ENCODE measurements around the gene MRTFA. TPM values are rescaled to one million over a fixed set of nuclear protein-coding genes. Genes with fewer than 3 reads are reported as not detected.
"Not testable (repeated sequence)": the region's sequence is repeated elsewhere in the genome, so short reads cannot be mapped to it uniquely, and the experiment has no call there.

Gene MRTFA
- total and polyA plus RNA-seq, 2 donors, result 22.3 to 37.6 TPM

GRCh38 chr22:40628354-40629042 lies 8.0 kb downstream of the MRTFA start:
- Histone ChIP-seq H3K36me3 (ENCODE audit: insufficient read depth) (no peaks in the 10 kb centered on the region), H3K27ac (ENCODE audit: low read depth) (no peak overlapping the region), H3K4me1 (ENCODE audit: insufficient read depth) (no peaks in the 10 kb centered on the region), H3K4me3 (ENCODE audit: low read depth, low read length) (no peak overlapping the region)
- 89% methylated on average over 3 of the region's 3 CpGs for WGBS
- no peak for DNase-seq (ENCODE audit: extremely low spot score)

- no peaks in the 10 kb centered on the region for H3K4me1 ChIP-seq (ENCODE audit: insufficient read depth)
- 88% methylated on average over 5 of the region's 5 CpGs for WGBS
- DNase-seq (ENCODE audit: extremely low spot score), result no peak
- no peak overlapping the region for H3K4me3 ChIP-seq (ENCODE audit: low read depth, low read length)
- no peaks in the 10 kb centered on the region for H3K36me3 ChIP-seq (ENCODE audit: insufficient read depth)
- no peak overlapping the region for H3K27ac ChIP-seq (ENCODE audit: low read depth)
These were observed 8.9 kb downstream of the MRTFA start for GRCh38 chr22:40627612-40628011.

GRCh38 chr22:40626851-40627250 lies 9.7 kb downstream of the MRTFA start:
- WGBS, result 76% methylated on average over 2 of the region's 2 CpGs
- no peaks in the 10 kb centered on the region for H3K36me3 ChIP-seq (ENCODE audit: insufficient read depth)
- DNase-seq (ENCODE audit: extremely low spot score), result no peak
- no peak overlapping the region for H3K27ac ChIP-seq (ENCODE audit: low read depth)
- H3K4me3 ChIP-seq (ENCODE audit: low read depth, low read length), result no peak overlapping the region
- no peaks in the 10 kb centered on the region for H3K4me1 ChIP-seq (ENCODE audit: insufficient read depth)

GRCh38 chr22:40625794-40626193 lies 10.7 kb downstream of the MRTFA start:
- DNase-seq (ENCODE audit: extremely low spot score); H3K27ac ChIP-seq (ENCODE audit: low read depth); H3K36me3 ChIP-seq (ENCODE audit: insufficient read depth); H3K4me3 ChIP-seq (ENCODE audit: low read depth, low read length); H3K4me1 ChIP-seq (ENCODE audit: insufficient read depth): not testable (repeated sequence)
- 98% methylated on average over 3 of the region's 3 CpGs for WGBS

GRCh38 chr22:40625281-40625680 lies 11.2 kb downstream of the MRTFA start:
- WGBS, result 98% methylated on average over 3 of the region's 3 CpGs
- not testable (repeated sequence) for H3K27ac ChIP-seq (ENCODE audit: low read depth); H3K4me3 ChIP-seq (ENCODE audit: low read depth, low read length); H3K36me3 ChIP-seq (ENCODE audit: insufficient read depth); DNase-seq (ENCODE audit: extremely low spot score); H3K4me1 ChIP-seq (ENCODE audit: insufficient read depth)

- no peak overlapping the region for H3K27ac ChIP-seq (ENCODE audit: low read depth)
- no peak overlapping the region for H3K4me3 ChIP-seq (ENCODE audit: low read depth, low read length)
- no peaks in the 10 kb centered on the region for H3K36me3 ChIP-seq (ENCODE audit: insufficient read depth)
- WGBS, result 85% methylated on average over 1 of the region's 1 CpG
- DNase-seq (ENCODE audit: extremely low spot score), result no peak
- no peaks in the 10 kb centered on the region for H3K4me1 ChIP-seq (ENCODE audit: insufficient read depth)
These were observed 11.7 kb downstream of the MRTFA start for GRCh38 chr22:40624770-40625169.

- no peak overlapping the region for H3K4me3 ChIP-seq (ENCODE audit: low read depth, low read length)
- no peak overlapping the region for H3K27ac ChIP-seq (ENCODE audit: low read depth)
- no peak for DNase-seq (ENCODE audit: extremely low spot score)
- H3K36me3 ChIP-seq (ENCODE audit: insufficient read depth), result no peaks in the 10 kb centered on the region
- 86% methylated on average over 9 of the region's 9 CpGs for WGBS
- H3K4me1 ChIP-seq (ENCODE audit: insufficient read depth), result no peaks in the 10 kb centered on the region
These were observed 15.0 kb downstream of the MRTFA start for GRCh38 chr22:40621309-40622151.

GRCh38 chr22:40620464-40621046 lies 16.0 kb downstream of the MRTFA start:
- Histone ChIP-seq H3K4me1 (ENCODE audit: insufficient read depth) (no peaks in the 10 kb centered on the region), H3K4me3 (ENCODE audit: low read depth, low read length) (no peak overlapping the region), H3K27ac (ENCODE audit: low read depth) (no peak overlapping the region), H3K36me3 (ENCODE audit: insufficient read depth) (no peaks in the 10 kb centered on the region)
- WGBS, result 94% methylated on average over 1 of the region's 1 CpG
- DNase-seq (ENCODE audit: extremely low spot score), result no peak

GRCh38 chr22:40618400-40618799 lies 18.1 kb downstream of the MRTFA start:
- no peak overlapping the region for H3K27ac ChIP-seq (ENCODE audit: low read depth)
- peaks cover 3% of the 10 kb centered on the region for H3K4me1 ChIP-seq (ENCODE audit: insufficient read depth)
- DNase-seq (ENCODE audit: extremely low spot score), result no peak
- H3K36me3 ChIP-seq (ENCODE audit: insufficient read depth), result no peaks in the 10 kb centered on the region
- WGBS, result 93% methylated on average over 5 of the region's 5 CpGs
- no peak overlapping the region for H3K4me3 ChIP-seq (ENCODE audit: low read depth, low read length)

GRCh38 chr22:40616578-40616977 lies 19.9 kb downstream of the MRTFA start:
- no peak for DNase-seq (ENCODE audit: extremely low spot score)
- peaks cover 3% of the 10 kb centered on the region for H3K4me1 ChIP-seq (ENCODE audit: insufficient read depth)
- H3K36me3 ChIP-seq (ENCODE audit: insufficient read depth), result no peaks in the 10 kb centered on the region
- WGBS, result 46% methylated on average over 5 of the region's 5 CpGs
- H3K4me3 ChIP-seq (ENCODE audit: low read depth, low read length), result no peak overlapping the region
- no peak overlapping the region for H3K27ac ChIP-seq (ENCODE audit: low read depth)

- no peak overlapping the region for H3K4me3 ChIP-seq (ENCODE audit: low read depth, low read length)
- H3K36me3 ChIP-seq (ENCODE audit: insufficient read depth), result no peaks in the 10 kb centered on the region
- no peak overlapping the region for H3K27ac ChIP-seq (ENCODE audit: low read depth)
- DNase-seq (ENCODE audit: extremely low spot score), result no peak
- peaks cover 3% of the 10 kb centered on the region for H3K4me1 ChIP-seq (ENCODE audit: insufficient read depth)
These were observed 23.5 kb downstream of the MRTFA start for GRCh38 chr22:40613067-40613466.

GRCh38 chr22:40612291-40612751 lies 24.2 kb downstream of the MRTFA start:
- Histone ChIP-seq H3K4me3 (ENCODE audit: low read depth, low read length) (no peak overlapping the region), H3K4me1 (ENCODE audit: insufficient read depth) (peaks cover 3% of the 10 kb centered on the region), H3K36me3 (ENCODE audit: insufficient read depth) (no peaks in the 10 kb centered on the region), H3K27ac (ENCODE audit: low read depth) (no peak overlapping the region)
- no peak for DNase-seq (ENCODE audit: extremely low spot score)
- WGBS, result 81% methylated on average over 4 of the region's 4 CpGs

GRCh38 chr22:40611606-40612005 lies 24.9 kb downstream of the MRTFA start:
- Histone ChIP-seq H3K4me3 (ENCODE audit: low read depth, low read length) (no peak overlapping the region), H3K36me3 (ENCODE audit: insufficient read depth) (no peaks in the 10 kb centered on the region), H3K4me1 (ENCODE audit: insufficient read depth) (peaks cover 3% of the 10 kb centered on the region), H3K27ac (ENCODE audit: low read depth) (no peak overlapping the region)
- no peak for DNase-seq (ENCODE audit: extremely low spot score)

GRCh38 chr22:40610329-40610850 lies 26.1 kb downstream of the MRTFA start:
- H3K36me3 ChIP-seq (ENCODE audit: insufficient read depth), result no peaks in the 10 kb centered on the region
- DNase-seq (ENCODE audit: extremely low spot score), result no peak
- H3K4me1 ChIP-seq (ENCODE audit: insufficient read depth), result peaks cover 3% of the 10 kb centered on the region
- WGBS, result 94% methylated on average over 1 of the region's 1 CpG
- no peak overlapping the region for H3K27ac ChIP-seq (ENCODE audit: low read depth)
- no peak overlapping the region for H3K4me3 ChIP-seq (ENCODE audit: low read depth, low read length)

Data from urinary bladder (tissue), 4 donors.